ENCODE results near the gene TBC1D22A.

TBC1D22A gene

DNA sequence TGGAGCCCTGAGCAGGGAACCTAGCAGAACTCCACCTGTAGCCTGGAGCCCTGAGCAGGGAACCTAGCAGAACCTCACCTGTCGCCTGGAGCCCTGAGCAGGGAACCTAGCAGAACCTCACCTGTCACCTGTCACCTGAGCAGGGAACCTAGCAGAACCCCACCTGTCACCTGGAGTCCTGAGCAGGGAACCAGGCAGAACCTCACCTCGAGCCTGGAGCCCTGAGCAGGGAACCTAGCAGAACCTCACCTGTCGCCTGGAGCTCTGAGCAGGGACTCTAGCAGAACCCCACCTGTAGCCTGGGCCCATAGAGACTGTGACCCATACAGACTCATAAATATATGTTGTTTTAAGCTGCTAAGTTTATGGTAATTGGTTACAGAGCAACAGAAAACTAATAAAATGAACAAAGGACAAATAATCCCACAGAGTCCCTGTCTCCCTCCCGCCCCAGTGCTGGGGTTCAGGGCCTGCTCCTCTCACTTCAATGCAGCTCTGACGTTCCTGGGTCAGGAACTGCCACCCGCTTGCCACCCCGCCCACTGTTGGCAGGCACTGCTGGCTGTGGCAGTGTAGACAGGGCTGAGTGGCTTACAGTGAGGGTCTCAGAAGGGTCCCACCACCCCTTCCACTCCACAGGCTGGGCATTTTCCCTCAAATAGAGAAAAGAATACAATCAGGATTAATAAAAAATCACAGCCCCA lies 259.1 kb downstream of the TBC1D22A start:
- no peak for DNase-seq

DNA sequence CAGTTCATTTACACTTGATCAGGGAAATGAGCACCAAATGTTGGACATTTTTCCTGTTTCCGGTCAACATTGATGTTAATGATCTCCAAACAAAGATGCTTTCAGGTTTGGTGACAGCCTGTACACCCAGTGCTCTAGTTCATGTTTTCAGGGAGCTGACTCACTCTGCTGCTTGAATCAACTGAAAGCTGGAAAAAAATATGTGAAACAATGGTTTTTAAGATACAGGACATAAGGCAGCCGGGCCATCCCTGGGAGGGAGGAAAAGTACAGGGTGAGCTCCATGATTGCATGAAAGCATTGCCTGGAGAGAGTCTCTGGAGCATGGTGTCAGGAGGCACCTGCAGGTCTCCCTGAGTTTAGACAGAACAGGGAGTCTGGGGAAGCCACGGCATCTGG lies 259.6 kb downstream of the TBC1D22A start:
- no peak for DNase-seq

DNA sequence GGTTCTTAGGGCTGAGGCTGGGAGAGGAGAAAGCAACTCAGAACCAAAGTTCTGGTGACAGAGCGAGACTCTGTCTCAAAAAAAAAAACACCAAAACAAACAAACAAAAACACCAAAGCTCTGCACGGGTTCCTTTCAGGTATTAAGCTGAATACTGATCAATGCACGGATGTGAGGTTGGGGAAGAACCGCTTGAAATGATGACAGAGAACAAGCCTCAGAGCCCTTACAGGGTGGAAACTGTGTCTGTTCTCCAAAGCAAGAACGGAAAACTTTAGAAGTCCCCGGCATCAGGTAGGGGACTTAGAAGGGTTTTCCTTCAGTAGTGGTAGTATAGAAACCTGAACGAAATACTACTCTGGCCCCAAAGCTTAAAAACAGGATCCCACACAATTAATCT lies 260.0 kb downstream of the TBC1D22A start:
- no peak for DNase-seq

DNA sequence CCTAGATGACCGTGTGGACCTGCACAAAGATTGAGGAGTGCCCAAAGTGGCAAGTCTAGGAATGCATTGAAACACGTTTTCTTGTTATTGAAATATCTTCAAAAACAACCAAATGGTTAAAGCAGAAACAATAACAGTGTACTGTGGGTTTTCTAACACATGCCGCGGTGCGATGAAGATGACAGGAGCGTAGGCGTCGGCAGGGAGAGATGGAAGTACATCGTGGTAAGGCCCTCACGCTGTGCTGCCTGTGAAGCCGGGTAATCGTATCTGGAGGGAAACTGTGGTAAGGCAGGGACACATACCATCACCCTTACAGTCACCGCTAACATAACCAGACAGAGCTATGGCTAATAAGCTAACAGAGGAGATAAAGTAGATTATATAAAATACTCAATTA lies 261.4 kb downstream of the TBC1D22A start:
- DNase-seq, result no peak

DNA sequence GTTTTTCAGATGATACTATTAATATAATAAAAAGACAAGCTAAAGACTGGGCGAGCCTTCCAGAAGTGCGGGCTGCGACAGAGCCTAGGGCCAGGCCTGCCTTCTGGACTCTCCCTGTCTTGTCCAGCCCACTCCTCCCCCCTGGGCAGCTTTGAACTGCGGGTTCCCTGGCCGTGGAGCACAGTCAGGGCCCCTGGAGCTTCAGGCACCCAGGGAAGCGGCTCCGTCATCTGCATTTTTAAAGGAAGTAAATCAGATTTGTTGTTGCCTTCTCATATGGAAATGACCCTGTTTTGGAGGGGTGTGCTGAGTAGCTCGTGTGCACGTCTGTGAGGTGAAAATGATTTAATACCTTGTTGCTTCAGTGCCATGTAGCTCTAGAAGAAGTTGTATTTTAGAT lies 265.3 kb downstream of the TBC1D22A start:
- DNase-seq, result no peak

DNA sequence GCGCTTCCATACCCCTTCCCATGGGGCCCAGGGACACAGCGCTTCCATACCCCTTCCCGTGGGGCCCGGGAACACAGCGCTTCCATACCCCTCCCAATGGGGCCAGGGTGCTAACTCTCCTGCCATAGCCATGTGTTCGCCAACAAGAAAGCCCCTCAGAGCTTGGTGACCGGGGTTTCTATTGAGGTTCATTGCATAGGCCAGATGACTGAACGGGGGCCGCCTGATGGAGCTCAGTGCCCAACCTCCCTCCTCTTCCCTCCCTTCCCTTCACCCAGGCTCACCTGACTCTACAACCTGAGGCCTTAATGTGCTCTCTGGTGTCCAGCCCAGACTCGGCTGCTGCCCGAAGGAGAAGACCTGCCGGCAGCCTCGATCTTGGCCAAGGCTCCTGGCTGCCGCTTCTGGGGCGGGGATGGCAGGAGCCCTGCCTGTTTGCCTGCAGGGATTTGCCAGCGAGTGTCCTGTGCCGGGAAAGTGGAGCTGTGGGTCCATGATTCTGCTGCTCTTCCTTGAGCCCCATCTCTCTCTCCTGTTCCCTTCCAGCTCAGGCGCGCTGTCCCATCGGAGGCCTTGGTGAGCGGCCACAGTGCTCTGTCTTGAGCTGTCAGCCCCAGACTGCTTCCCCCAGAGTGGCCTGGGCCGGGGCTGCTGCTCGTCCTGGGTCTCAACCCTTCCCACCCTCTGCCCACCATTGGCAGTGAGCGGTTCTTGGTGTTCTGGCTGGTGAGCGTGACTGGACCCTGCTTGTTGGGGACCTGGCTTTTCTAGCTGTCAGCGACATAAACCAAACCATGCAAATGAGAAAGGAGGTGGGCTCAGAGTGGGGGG lies 267.0 kb downstream of the TBC1D22A start:
- no peak for DNase-seq

DNA sequence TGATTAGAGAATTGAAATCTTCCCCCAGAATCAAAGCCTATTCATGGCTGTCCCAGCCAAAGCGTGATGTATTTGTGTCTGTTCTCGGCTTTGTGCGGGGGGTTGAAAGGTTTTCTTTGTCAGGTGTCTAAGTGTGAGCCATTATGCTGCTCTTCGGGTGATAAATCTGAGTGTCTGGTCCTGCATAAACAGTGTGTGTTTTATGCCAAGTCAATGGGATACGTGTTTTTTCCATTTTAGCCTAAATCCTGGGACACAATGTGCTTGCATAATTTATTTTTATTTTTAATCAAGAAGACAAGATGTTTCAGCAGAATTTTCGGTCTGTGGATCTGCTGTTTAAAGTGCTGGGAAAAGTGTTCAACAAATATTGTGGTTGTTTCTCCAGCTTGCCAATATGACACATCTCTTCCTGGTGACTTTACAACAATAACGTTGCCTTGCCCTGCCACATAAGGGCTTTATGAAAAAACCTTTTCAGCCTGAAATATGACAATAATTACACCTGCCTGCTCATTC lies 267.8 kb downstream of the TBC1D22A start:
- no peak for DNase-seq

DNA sequence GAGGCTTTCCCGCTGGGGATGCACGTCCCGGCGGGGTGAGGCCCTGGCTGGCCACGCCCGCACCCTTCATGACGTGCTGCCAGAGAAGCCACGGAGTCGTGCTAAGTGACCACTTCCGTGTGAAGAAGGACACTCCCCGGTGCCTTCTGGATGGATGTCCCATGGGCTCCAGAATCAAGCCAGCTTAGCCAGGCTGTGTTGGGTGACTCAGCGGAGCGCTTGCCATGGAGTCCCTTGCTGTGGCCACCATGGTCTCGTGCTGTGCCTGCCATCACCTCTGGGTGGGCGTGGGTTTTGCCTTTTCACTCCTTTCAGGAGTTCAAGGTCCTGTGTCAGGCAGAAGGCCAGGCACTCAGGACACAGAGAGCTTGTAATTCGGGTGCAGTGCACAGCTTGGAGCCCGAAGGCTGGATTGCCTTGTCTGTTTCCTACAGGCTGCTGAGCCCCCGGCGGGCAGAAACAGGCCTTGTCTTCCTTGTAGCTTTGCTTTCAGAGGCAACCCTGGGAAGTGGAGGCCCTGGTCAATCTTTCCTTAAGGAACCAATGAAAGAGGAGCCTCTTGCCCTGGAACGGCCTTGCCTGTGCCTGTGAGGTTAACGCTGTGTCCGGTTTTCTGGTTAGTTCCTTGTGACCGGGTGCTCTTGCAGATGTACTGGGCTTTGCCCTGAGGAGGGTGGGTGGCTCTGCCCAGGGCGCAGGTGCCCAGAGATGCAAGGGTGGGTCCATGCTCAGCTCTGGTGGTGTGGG lies 268.6 kb downstream of the TBC1D22A start:
- DNase-seq, result no peak

DNA sequence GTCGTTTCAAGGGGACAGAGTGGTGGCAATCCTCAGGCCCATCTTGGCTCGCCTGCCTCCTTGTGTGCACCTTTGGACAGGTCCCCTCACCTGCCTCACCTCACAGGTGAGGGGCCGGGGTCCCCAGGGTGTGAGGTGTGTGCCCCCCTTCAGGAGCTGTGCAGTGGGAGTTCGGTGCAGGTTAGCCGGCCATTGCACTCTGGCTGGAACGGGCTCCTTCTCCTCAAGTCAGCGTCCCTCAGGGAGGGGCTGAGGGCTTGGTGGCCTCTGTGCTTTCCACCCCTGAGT lies 269.1 kb downstream of the TBC1D22A start:
- DNase-seq, result no peak

DNA sequence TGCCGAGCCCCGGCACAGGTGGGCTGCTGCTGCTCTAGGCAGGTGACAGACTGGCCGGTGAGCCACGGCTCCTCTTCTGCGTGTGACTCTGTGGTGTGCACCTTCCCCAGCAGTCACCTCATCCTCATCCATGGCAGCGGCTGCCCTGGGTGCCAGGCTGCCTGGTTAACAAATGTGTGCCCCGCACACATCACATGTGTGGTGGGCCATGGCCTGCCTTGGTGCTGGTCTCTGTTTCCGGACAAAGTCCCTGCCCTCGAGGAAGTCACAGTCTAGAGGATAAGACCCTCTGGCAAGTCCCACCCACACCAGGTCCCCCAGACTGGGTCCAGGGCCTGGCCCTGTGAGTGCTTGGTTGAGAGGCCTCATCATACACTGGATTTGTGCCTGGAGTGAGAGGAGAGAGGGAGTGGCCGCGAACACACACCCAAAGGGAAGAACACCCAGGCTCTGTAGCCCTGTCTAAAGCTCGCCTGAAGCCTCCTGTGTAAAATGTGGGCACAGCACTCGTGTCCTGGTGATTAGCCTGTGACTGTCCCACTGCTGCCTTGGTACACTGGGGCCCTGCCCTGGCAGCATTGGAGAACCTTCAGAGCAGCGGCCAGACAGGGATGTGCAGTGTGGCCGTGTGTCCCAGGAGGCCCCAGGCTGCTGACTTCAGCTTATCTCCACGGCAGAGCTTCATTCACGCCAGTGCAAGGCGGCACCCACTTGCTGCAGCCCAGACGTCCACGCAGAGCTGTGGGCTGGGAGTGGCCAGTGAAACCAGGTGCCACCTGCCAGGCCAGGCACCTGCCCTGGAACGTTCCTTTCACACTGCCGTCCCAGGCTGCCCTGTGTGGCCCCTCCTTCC lies 269.9 kb downstream of the TBC1D22A start:
- no peak for DNase-seq

DNA sequence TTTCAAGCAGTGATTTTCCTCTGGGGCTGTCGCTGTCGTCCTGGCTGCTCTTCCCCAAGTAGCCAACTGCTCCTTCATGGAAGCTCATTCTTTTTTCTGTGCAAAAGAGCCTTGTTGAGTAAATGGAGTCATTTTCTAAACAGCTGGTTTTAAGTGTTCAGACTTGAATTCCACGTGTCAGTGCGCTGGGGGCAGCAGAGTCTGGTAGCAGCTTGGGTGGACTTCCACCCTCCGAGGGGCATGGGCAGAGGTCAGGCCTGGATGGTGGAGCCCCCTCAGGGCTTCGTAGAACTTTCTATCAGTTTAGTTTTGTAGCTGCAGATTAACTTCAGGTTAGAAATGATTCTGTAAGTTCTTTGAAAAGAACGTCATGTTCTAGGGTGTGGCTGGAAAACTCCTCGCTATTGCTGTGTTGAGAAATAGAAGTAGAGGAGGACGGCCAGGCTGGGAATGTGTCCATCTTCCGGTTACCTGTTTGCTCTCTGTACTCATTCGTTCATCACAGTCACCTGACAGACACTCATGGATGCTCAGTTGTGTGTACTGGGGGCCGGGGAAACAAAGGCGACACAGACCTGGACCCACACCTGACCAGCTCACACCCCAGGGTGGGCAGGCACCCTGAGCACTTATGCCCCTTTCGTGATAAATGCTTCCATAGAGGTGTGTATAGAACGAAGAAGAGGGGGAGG lies 270.7 kb downstream of the TBC1D22A start:
- no peak for DNase-seq

DNA sequence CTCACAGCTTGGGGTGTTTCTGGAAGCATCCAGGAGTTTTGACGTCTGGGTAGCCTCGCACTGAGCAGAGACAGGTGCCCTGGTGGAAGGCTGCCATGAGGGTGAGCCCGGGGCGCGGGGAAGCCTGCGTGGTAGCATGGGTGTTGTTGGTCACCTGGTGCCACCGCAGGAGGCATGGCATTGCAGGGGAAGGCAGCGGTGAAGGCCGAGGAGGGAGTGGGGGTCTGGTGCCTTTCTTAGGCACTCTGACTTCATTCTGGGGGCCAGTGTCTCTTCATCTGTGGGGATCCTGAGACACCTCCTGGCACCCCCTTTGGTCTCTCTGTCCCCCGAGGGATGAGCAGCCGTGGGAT lies 271.2 kb downstream of the TBC1D22A start:
- DNase-seq, result no peak

DNA sequence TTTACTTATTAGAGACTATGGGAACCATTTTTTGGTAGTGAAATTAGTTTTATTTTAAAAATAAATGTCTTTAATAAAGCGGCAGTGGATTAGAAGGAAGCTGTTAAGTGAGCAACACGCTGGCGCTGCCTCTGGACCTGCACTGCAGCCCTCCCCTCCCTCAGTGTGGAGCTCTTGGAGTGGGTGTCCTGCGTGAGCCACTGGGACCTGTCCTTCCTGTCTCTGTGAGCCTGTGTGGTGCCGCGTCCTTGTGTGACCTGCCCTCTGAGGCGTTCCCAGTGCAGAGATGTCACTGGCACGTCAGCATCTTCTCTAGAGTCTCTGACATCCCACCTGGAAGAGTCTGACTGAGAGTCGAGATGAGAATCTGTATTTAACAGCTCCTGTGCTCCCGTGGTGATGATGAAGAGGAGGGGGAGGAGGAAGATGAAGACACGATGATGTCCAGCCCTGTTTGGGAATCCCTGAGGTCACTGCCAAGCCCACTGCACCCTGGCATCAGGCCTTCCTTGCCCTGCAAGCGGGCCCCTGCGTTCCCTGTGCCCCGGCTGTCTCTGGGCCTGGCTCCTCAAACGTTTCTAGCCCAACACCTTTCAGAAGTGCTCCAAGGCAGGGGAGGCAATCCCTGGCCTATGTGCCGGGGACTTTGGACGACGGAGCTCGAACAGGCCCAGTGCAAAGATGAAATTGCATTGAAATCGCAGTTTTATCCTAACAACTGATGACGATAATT lies 271.8 kb downstream of the TBC1D22A start:
- no peak for DNase-seq

DNA sequence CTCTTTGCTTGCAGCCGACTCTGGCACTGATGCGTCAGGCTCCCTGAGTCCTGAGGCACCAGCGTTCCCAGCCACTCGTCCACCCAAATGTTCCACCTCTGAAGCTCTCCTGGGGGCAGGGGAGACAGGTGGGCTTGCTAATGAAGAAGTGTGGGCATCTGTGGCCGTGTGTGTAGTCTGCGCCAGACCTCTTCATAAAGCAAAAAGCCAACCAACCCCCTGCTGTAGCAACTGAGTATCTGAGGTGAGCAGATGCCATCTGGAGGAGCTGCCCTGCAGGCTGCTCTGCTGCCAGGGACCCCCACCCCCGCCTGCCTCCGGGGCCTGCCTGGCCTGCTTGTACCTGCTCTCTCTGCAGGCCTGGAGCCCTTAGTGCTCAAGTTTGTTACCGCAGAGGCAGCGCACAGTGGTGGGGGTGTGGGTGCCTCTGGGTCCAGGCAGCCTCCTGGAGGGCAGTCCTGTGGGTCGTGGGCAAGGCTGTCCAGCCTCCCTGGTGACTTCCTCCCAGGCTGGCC lies 272.5 kb downstream of the TBC1D22A start:
- DNase-seq, result no peak

DNA sequence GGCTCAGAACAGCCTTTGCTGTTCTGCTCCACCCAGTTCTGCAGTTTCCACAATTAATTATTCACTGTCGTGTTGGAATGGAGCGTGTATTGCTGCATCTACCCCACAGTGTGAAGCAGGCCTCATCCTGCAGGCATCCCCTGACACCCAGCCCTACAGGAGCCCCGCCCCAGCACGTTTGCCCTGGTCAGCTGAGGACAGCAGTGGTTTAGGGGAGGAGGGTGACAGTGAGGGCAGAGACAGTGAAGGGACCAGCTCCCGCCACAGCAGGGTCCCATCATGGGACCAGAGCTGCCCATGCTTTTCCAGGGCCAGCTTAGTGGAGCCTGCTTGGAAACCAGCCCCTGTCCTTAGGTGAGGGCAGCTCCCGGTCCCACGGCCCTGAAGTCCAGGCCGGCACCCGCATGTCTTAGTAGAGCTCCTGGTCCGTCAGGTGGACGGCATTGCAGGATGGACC lies 273.0 kb downstream of the TBC1D22A start:
- no peak for DNase-seq

DNA sequence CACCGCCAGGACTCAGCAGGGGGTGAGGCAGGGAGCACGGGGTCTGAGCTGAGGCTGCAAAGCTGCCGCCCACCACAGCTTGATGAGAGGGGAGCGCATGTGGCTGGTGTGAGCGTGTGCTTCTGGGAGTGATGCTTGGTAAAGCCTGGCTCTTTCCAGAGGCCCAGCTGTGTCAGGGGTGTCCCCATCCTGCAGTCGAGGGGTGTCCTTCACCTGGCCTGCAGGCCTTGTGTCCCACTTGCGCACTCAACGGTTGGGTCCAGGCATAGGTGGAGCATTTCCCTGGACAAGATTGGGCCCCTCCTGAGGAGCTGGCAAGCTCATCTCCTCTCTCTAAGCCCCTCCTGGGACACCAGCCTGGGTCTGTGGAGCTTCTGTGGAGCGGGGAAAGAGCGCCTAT lies 273.9 kb downstream of the TBC1D22A start:
- no peak for DNase-seq

DNA sequence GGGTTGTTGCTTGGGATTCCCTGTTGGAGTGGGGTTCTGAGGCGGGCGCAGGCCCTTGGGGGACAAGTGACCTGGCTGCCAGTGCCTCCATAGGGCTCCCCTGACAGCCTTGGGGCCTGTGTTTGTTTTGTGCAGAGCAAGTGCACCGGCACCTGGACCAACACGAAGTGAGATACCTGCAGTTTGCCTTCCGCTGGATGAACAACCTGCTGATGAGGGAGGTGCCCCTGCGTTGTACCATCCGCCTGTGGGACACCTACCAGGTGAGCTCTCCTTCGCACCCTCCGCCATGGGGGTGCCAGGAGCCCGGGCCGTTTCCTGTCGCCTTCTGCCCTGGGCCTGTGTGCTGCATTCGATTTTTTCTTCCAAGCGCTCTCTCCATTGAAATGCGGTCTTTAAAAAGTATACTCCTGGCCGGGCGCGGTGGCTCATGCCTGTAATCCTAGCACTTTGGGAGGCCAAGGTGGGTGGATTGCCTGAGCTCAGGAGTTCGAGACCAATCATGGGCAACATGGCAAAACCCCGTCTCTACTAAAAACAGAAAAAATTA lies 274.6 kb downstream of the TBC1D22A start:
- no peak for DNase-seq

DNA sequence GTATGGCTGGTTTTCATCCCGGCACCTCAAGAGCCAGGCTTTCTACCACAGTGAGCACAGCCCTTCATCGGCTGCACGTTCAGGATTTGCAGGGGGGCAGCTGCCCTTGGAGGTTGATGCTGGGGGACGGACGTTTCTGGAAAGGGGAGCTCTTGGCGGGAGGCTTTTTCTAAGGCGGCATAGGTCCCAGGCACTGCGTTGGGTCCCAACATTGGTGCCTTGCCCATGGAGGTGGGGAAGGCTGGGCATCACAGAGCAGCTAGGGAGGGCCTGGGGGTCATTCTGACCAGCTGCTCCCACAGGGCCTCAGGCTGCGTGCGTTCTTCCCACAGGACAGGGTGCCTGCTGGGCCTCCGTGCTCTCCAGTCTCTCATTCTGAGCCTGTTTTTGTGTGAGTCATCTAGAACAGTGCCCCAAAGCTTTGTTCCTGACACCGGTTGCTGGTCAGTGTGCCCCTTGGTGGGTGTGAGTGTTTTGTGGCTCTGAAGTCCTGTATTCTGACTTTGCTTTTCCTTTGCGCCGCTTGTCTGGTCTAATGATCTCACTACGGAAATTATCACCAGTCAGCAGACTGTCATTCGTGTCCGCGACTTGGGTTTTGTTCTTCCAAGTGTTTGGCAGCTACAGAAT lies 275.9 kb downstream of the TBC1D22A start:
- no peak for DNase-seq

DNA sequence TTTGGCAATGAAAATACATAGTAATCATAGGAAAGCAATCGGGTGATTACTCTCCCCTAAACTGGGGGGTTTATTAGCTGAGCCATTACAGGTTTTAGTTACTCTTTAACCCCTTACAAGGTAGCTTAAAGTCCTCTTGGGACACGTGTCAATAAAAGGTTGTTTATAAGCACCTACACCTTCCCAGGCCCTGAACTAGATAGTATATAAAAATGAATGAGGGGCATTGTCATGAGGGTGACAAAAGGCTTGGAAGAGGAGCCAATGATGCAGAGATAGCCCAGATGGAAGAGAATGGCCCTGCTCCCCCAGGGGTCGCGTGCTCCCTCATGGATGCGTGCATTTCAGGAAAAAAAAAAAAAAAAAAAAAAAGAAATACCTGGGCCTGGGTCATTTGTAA lies 276.9 kb downstream of the TBC1D22A start:
- DNase-seq, result no peak

DNA sequence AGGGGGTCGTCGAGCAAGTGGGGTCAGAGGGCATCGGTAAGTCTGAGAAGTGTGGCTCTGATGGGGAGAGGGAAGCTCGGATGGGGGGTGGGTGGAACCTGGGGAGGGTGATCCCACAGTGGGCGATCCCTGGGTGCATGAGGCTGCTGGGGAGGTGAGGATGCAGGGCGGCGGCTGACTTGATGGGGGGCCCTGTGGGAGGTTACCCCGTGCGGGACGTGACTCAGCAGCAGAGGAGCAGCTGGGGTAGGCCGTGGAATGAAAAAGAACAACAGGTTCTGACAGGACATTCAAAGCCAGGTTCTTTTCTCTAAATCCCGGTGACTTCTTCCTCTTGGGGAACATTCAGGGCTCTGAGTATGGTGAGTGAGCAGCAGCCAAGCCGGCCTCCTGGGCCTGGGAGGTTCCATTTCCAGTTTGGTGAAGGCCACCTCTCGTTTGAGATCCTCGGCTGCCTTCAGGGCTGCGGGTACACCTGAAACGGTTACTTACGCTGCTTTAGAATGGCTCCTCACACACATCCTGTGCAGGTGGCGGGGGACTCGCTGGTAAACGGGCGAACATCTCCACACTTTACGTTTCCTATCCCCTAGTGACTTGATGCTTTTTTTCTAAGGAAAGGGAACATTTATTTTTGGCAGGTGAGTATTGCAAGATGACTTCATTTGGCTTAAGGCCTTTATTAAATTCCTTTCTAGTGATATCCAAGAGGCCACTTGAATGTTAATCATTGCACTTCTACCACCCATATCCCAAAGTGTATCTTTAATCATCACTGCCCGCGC lies 278.2 kb downstream of the TBC1D22A start:
- no peak for DNase-seq

Data from NCI-H82 (cell line).